Choroid plexus epithelial cell (primary cell): ENCODE data around the gene STRA8.

Experiments
- DNase-seq: peaks from one replicate; pipeline ENCODE4 v3.0.0-alpha.2; 2010; ENCODE audit warnings: low read depth
- H3K4me3 ChIP-seq: 2 replicates; pipeline ENCODE4 v1.5.1; 2011; ENCODE audit warnings: low read depth, mild to moderate bottlenecking, control low read depth, low read length, moderate library complexity
- CTCF ChIP-seq: conservative IDR thresholded peaks from 2 replicates; pipeline ENCODE4 v1.5.1; 2011; ENCODE audit warnings: low read depth, mild to moderate bottlenecking, control low read depth, inconsistent platforms, low read length, moderate library complexity

The STRA8 gene

GRCh38 chr7:135235841-135236240, 2.2 kb downstream of the STRA8 start:
- no peak for TF ChIP-seq CTCF
- no peak for DNase-seq
- no peak overlapping the region for H3K4me3 ChIP-seq

GRCh38 chr7:135236727-135237126, 3.1 kb downstream of the STRA8 start:
- TF ChIP-seq CTCF, result no peak
- no peak overlapping the region for H3K4me3 ChIP-seq
- DNase-seq, result no peak

GRCh38 chr7:135238112-135238744, 4.6 kb downstream of the STRA8 start:
- peak; percentile 52 for TF ChIP-seq CTCF
- no peak for DNase-seq
- H3K4me3 ChIP-seq, result no peak overlapping the region

GRCh38 chr7:135239263-135239662, 5.6 kb downstream of the STRA8 start:
- no peak for DNase-seq
- TF ChIP-seq CTCF, result no peak
- H3K4me3 ChIP-seq, result no peak overlapping the region

GRCh38 chr7:135240441-135240840, 6.8 kb downstream of the STRA8 start:
- H3K4me3 ChIP-seq, result no peak overlapping the region
- no peak for DNase-seq
- TF ChIP-seq CTCF, result no peak

- H3K4me3 ChIP-seq, result no peak overlapping the region
- TF ChIP-seq CTCF, result no peak
- no peak for DNase-seq
These were observed 8.6 kb downstream of the STRA8 start for GRCh38 chr7:135242096-135242684.
